Spleen (tissue), 7 donors: ENCODE data around the gene MBNL2.

Source experiments
- CTCF ChIP-seq, 11 experiments: fragments of 200-600 bp in 7 of 11; fragments of 450-650 bp in 4 of 11; sonication (generic) in 4 of 11; IDR thresholded peaks in 8 of 11; conservative IDR thresholded peaks in 3 of 11; 1 replicate in 7 of 11; 2 replicates in 4 of 11; pipeline versions ENCODE4 v1.4.0 to v1.8.0; 2016 to 2021; ENCODE audit warnings: antibody characterized with exemption in 11 of 11, inconsistent platforms in 4 of 11, mild to moderate bottlenecking in 1 of 11
- POLR2A ChIP-seq, 3 donors: fragments of 450-650 bp; IDR thresholded peaks; one replicate each; pipeline ENCODE4 v1.5.1; 2017; ENCODE audit warnings: antibody characterized with exemption in 3 of 3, mild to moderate bottlenecking in 1 of 3
- donor health status: DM: no; HTN: no; CAD: no; lungs with moderate emphysema.
- donor health status: DM: no; HTN: no; CAD: no.
- donor health status: DM: no; HTN: no; CAD: no.

- TF ChIP-seq CTCF (IDR thresholded peaks at IDR 0.05 in 8 of 11, conservative IDR thresholded peaks at IDR 0.05 in 3 of 11) (no peak), POLR2A (IDR thresholded peaks at IDR 0.05) (no peak)
Observed at GRCh38 chr13:97338571-97338970, 116.4 kb downstream of the MBNL2 start.
